Astrocyte (in vitro differentiated cells and primary cell): Measurements from ENCODE around the gene CPHXL2. TPM values are rescaled to one million over a fixed set of nuclear protein-coding genes. Genes with fewer than 3 reads are reported as not detected.
A peak's percentile ranks its signal among the peaks of the same experiment; 100 is the strongest.

Source experiments
- DNase-seq: peaks from one replicate; pipeline ENCODE4 v3.0.0-alpha.2; 2010; ENCODE audit warnings: low read depth
- FAIRE-seq: peaks from 2 replicates; lab custom pipeline; 2011; peaks lifted over from hg19 to GRCh38; lab: Jason Lieb, UNC
- H2AFZ ChIP-seq: 2 replicates; pipeline ENCODE4 v1.6.0; 2012; ENCODE audit warnings: low read depth, low read length, inconsistent platforms
- H3K27ac ChIP-seq: 2 replicates; pipeline ENCODE4 v1.5.1; 2011; ENCODE audit warnings: low read depth, low read length, inconsistent platforms
- H3K27me3 ChIP-seq: 2 replicates; pipeline ENCODE4 v1.6.0; 2011; ENCODE audit warnings: low read length, inconsistent platforms; ENCODE audit not compliant: insufficient read depth
- H3K36me3 ChIP-seq: 2 replicates; pipeline ENCODE4 v1.5.1; 2011; ENCODE audit warnings: low read length, inconsistent platforms; ENCODE audit not compliant: insufficient read depth
- H3K4me1 ChIP-seq: 2 replicates; pipeline ENCODE4 v1.5.1; 2011; ENCODE audit warnings: low read length, inconsistent platforms; ENCODE audit not compliant: insufficient read depth
- H3K4me2 ChIP-seq: 2 replicates; pipeline ENCODE4 v1.6.0; 2012; ENCODE audit warnings: low read length, inconsistent platforms
- H3K4me3 ChIP-seq: 2 replicates; pipeline ENCODE4 v1.5.1; 2011; ENCODE audit warnings: low read depth, mild to moderate bottlenecking, low read length, inconsistent platforms; ENCODE audit not compliant: insufficient read depth
- H3K79me2 ChIP-seq: 2 replicates; pipeline ENCODE4 v1.6.0; 2012; ENCODE audit warnings: mild to moderate bottlenecking, low read length, inconsistent platforms; ENCODE audit not compliant: insufficient read depth
- H3K9ac ChIP-seq: 2 replicates; pipeline ENCODE4 v1.6.0; 2012; ENCODE audit warnings: mild to moderate bottlenecking, low read length, inconsistent platforms
- H3K9me3 ChIP-seq: 2 replicates; pipeline ENCODE4 v1.5.1; 2012; ENCODE audit warnings: low read depth, mild to moderate bottlenecking, low read length, inconsistent platforms; ENCODE audit not compliant: insufficient read depth
- H4K20me1 ChIP-seq: 2 replicates; pipeline ENCODE4 v1.6.0; 2012; ENCODE audit warnings: low read length, inconsistent platforms; ENCODE audit not compliant: insufficient read depth
- H3K27ac Mint-ChIP-seq: one replicate; pipeline ENCODE4 v1.8.0; 2021; ENCODE audit warnings: mild to moderate bottlenecking, mixed read lengths; ENCODE audit not compliant: unreplicated experiment
- H3K27me3 Mint-ChIP-seq: one replicate; pipeline ENCODE4 v1.8.0; 2021; ENCODE audit warnings: low read depth, mixed read lengths; ENCODE audit not compliant: unreplicated experiment
- H3K36me3 Mint-ChIP-seq: one replicate; pipeline ENCODE4 v1.8.0; 2021; ENCODE audit warnings: low read depth, mixed read lengths; ENCODE audit not compliant: unreplicated experiment
- H3K4me1 Mint-ChIP-seq: one replicate; pipeline ENCODE4 v1.8.0; 2021; ENCODE audit warnings: low read depth, mixed read lengths; ENCODE audit not compliant: unreplicated experiment
- H3K4me3 Mint-ChIP-seq: one replicate; pipeline ENCODE4 v1.8.0; 2021; ENCODE audit warnings: mild to moderate bottlenecking, moderate library complexity, mixed read lengths; ENCODE audit not compliant: unreplicated experiment
- H3K9me3 Mint-ChIP-seq: one replicate; pipeline ENCODE4 v1.8.0; 2021; ENCODE audit warnings: mild to moderate bottlenecking, mixed read lengths; ENCODE audit not compliant: unreplicated experiment
- CTCF ChIP-seq: IDR thresholded peaks from 2 replicates; pipeline ENCODE4 v1.5.1; 2011; ENCODE audit warnings: low read depth, mild to moderate bottlenecking, inconsistent platforms, low read length, moderate library complexity; ENCODE audit not compliant: insufficient read depth
- EZH2 ChIP-seq: IDR thresholded peaks from 2 replicates; pipeline ENCODE4 v1.6.1; 2012; ENCODE audit warnings: mild to moderate bottlenecking, low read length, inconsistent platforms; ENCODE audit not compliant: insufficient read depth
- total RNA-seq: library from RNA; stranded (reverse); gene quantifications from 2 replicates; pipeline ENCODE4 v1.2.1, GENCODE V29; 2021

The CPHXL2 gene
- total RNA-seq, 1 donor from 2014 or later, result not detected

DNA sequence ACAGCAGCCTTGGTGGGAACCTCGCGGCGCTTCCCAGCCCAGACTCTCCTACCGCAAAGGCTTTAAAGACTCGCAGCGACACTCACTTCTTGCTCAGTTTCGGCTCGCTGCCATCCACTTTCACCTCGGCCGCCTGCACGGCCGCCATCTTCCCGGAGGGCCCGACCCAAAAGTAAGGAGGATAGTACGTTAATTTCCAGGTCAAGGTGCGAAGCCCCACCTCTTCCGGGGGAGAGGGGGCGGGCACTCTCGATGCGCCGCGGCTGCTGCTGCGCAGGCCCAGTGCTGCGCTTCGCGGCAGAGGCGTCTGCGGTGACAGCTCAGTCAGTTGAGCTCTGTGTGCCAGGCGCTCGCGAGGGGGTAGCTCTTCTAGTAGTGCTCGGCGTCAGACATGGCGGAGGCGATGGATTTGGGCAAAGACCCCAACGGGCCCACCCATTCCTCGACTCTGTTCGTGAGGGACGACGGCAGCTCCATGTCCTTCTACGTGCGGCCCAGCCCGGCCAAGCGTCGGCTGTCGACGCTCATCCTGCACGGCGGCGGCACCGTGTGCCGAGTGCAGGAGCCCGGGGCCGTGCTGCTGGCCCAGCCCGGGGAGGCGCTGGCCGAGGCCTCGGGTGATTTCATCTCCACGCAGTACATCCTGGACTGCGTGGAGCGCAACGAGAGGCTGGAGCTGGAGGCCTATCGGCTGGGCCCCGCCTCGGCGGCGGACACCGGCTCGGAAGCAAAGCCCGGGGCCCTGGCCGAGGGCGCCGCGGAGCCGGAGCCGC, 29.1 kb downstream of the CPHXL2 start, which contains the start of the genes KARS1 and TERF2IP:
Gene KARS1 (minus strand): TSS at position 174 of the 773 bp plus-strand sequence. CDS start 26 bp downstream, at position 148.
Gene TERF2IP (plus strand): TSS at position 282 of the 773 bp plus-strand sequence. CDS start 110 bp downstream, at position 392.
- Mint-ChIP-seq H3K36me3 (peaks cover 2% of the 10 kb centered on the region), H3K9me3 (no peaks in the 10 kb centered on the region), H3K4me1 (peaks cover 22% of the 10 kb centered on the region), H3K4me3 (peak within 1 kb of the TSS; percentile 99), H3K27ac (peak within 1 kb of the TSS; percentile 96), H3K27me3 (no peaks in the 10 kb centered on the region)
- Histone ChIP-seq H3K27me3 (no peaks in the 10 kb centered on the region), H3K4me2 (peak within 1 kb of the TSS; percentile 90), H3K79me2 (peaks cover 98% of the 10 kb centered on the region), H3K9me3 (no peaks in the 10 kb centered on the region), H3K36me3 (peaks cover 12% of the 10 kb centered on the region), H4K20me1 (peaks cover 65% of the 10 kb centered on the region), H3K4me3 (peak within 1 kb of the TSS; percentile 99), H2AFZ (peak within 1 kb of the TSS; percentile 96), H3K27ac (peak within 1 kb of the TSS; percentile 94), H3K9ac (peak within 1 kb of the TSS; percentile 95), H3K4me1 (peaks cover 16% of the 10 kb centered on the region)
- FAIRE-seq (no peak), DNase-seq (peak; percentile 83)
- no peak for TF ChIP-seq CTCF
- no peak for TF ChIP-seq EZH2

GRCh38 chr16:75647112-75647491, 29.7 kb downstream of the CPHXL2 start:
- H3K27me3 Mint-ChIP-seq, result no peaks in the 10 kb centered on the region

More at GRCh38 chr16:75647112-75647491, 29.7 kb downstream of the CPHXL2 start:
- TF ChIP-seq EZH2 (no peak), CTCF (no peak)
- H3K79me2 ChIP-seq, result peaks cover 98% of the 10 kb centered on the region
- Mint-ChIP-seq H3K4me3 (peak overlapping the region; percentile 99), H3K36me3 (peaks cover 2% of the 10 kb centered on the region), H3K9me3 (no peaks in the 10 kb centered on the region), H3K4me1 (peaks cover 19% of the 10 kb centered on the region), H3K27ac (peak overlapping the region; percentile 96)
- peak overlapping the region; percentile 90 for H3K4me2 ChIP-seq
- H3K27ac ChIP-seq, result peak overlapping the region; percentile 94
- H3K9ac ChIP-seq, result peak overlapping the region; percentile 95
- peaks cover 67% of the 10 kb centered on the region for H4K20me1 ChIP-seq
- H3K36me3 ChIP-seq, result peaks cover 12% of the 10 kb centered on the region
- H3K4me3 ChIP-seq, result peak overlapping the region; percentile 99
- H3K27me3 ChIP-seq, result no peaks in the 10 kb centered on the region
- H3K9me3 ChIP-seq, result no peaks in the 10 kb centered on the region
- DNase-seq (no peak), FAIRE-seq (no peak)
- H2AFZ ChIP-seq, result peak overlapping the region; percentile 83
- H3K4me1 ChIP-seq, result peaks cover 16% of the 10 kb centered on the region
